Pancreas (tissue), 10 donors: ENCODE measurements around the gene GRB14. TPM values are rescaled to one million over a fixed set of nuclear protein-coding genes. Genes with fewer than 3 reads are reported as not detected.
"Not testable (repeated sequence)": the region's sequence is repeated elsewhere in the genome, so short reads cannot be mapped to it uniquely, and the experiment has no call there.

ENCODE experiments used
- ATAC-seq, 4 donors: fragments of 200-7000 bp; cut with Tn5 transposase; one replicate each; pipeline versions ENCODE4 v1.8.0 to v1.9.1; 2020; ENCODE audit warnings: mild to moderate bottlenecking in 4 of 4, moderate library complexity in 4 of 4
- DNase-seq, 6 donors: peaks; one replicate each; pipeline ENCODE4 v3.0.0-alpha.2; 2020
- FAIRE-seq: peaks from 2 replicates; lab custom pipeline; 2012; peaks lifted over from hg19 to GRCh38; lab: Jason Lieb, UNC
- H3K27ac ChIP-seq, 4 donors: fragments of 200-600 bp; sonication (generic); 1 replicate in 3 of 4; 2 replicates in 1 of 4; pipeline versions ENCODE4 v1.5.0 to v1.8.0; 2020
- H3K27me3 ChIP-seq, 4 donors: fragments of 200-600 bp; one replicate each; pipeline ENCODE4 v1.8.0; 2021
- H3K36me3 ChIP-seq, 3 donors: fragments of 200-600 bp; sonication (generic) in 1 of 3; one replicate each; pipeline versions ENCODE4 v1.5.0 to v1.8.0; 2020 to 2021
- H3K4me1 ChIP-seq, 3 donors: fragments of 200-600 bp; one replicate each; pipeline ENCODE4 v1.8.0; 2021
- H3K4me3 ChIP-seq, 4 donors: fragments of 200-600 bp; sonication (generic) in 2 of 4; one replicate each; pipeline versions ENCODE4 v1.5.0 to v1.8.0; 2020 to 2021
- H3K9me3 ChIP-seq, 4 donors: fragments of 200-600 bp; one replicate each; pipeline ENCODE4 v1.8.0; 2021
- CTCF ChIP-seq, 4 donors: fragments of 200-600 bp; sonication (generic) in 3 of 4; IDR thresholded peaks; one replicate each; pipeline versions ENCODE4 v1.5.0 to v1.8.0; 2021; ENCODE audit warnings: antibody characterized with exemption in 4 of 4
- WGBS, 2 donors: extraction: QIAGEN DNeasy Blood & Tissue Kit; methylation state at CpG; one replicate each; pipeline ENCODE4 v1.1.7; 2013; 5-methylcytosine and 5-hydroxymethylcytosine counted together
- intact Hi-C, 3 donors: fragments of 100-400 bp; cut with DNase I; formaldehyde crosslinking; loops; one replicate each; pipeline versions ENCODE4 v1.11.1 to v1.14.2; 2022
- polyA plus RNA-seq, 2 donors: library from polyadenylated mRNA; stranded (reverse); fragments of 200-250 nt; gene quantifications; one replicate each; pipeline ENCODE4 v1.2.3, GENCODE V29; 2013
- total RNA-seq, 6 donors: library from RNA; stranded (reverse); fragmentation: NEBNext Ultra II Directional in 4 of 6; extraction: Animal tissue kit (Norgen Biotek cat#: 25700) in 4 of 6; gene quantifications; one replicate each; pipeline versions ENCODE4 v1.2.1 to v1.2.4, GENCODE V29; 2021 to 2023
- donor health status: healthy with polysubstance abuse.
- donor health status: DM: no; HTN: no; CAD: no; lungs with moderate emphysema.
- donor health status: DM: no; HTN: no; CAD: no.
- donor health status: control.
- donor health status: control.
- donor health status: Bipolar disorder and iron deficiency.
- donor health status: DM: yes; HTN: yes; CAD: no.
- donor health status: DM: no; HTN: no; CAD: no.
- donor health status: DM: no; HTN: no; CAD: no.
- donor health status: DM: yes; HTN: yes; CAD: no.

The GRB14 gene
- total and polyA plus RNA-seq, 8 donors: 7.8 to 74.9 (median 15.1) TPM

GRCh38 chr2:164560181-164560792, 61.0 kb downstream of the GRB14 start:
- FAIRE-seq (peak; percentile 97), ATAC-seq (peak in 3 of 4 donors; percentile 59 to 72 (median 65)), DNase-seq (no peak)
- peaks cover 0 to 34% (median 26%) of the 10 kb centered on the region in 3 donors for H3K4me1 ChIP-seq
- peak overlapping the region in 1 of 4 donors; percentile 90 for H3K27ac ChIP-seq
- peak overlapping the region in 2 of 4 donors; percentile 4 to 7 for H3K4me3 ChIP-seq
- intact Hi-C loops: no loop called here
- TF ChIP-seq CTCF (IDR thresholded peaks at IDR 0.05): peak; percentile 27 to 68 (median 56)
- WGBS, 2 donors: 18 to 22% methylated on average over 4 of the region's 4 CpGs
- H3K9me3 ChIP-seq: no peaks in the 10 kb centered on the region
- H3K27me3 ChIP-seq: no peaks in the 10 kb centered on the region
- no peaks in the 10 kb centered on the region for H3K36me3 ChIP-seq

GRCh38 chr2:164558450-164558849, 62.8 kb downstream of the GRB14 start:
- H3K9me3 ChIP-seq: no peaks in the 10 kb centered on the region
- H3K4me1 ChIP-seq: peaks cover 6 to 42% (median 30%) of the 10 kb centered on the region in 3 donors
- no peaks in the 10 kb centered on the region for H3K27me3 ChIP-seq
- no peak overlapping the region for H3K27ac ChIP-seq
- DNase-seq: no peak
- no peak for TF ChIP-seq CTCF (IDR thresholded peaks at IDR 0.05)
- no peak for FAIRE-seq
- 70 to 76% methylated on average over 2 of the region's 2 CpGs for whole genome bisulfite sequencing, 2 donors
- intact Hi-C loops: no loop called here
- ATAC-seq: no peak
- no peak overlapping the region for H3K4me3 ChIP-seq
- no peaks in the 10 kb centered on the region for H3K36me3 ChIP-seq

GRCh38 chr2:164554487-164554886, 66.8 kb downstream of the GRB14 start:
- TF ChIP-seq CTCF (IDR thresholded peaks at IDR 0.05): no peak
- WGBS, 2 donors: 29 to 32% methylated on average over 2 of the region's 2 CpGs
- intact Hi-C loops: no loop called here
- ATAC-seq (peak in 3 of 4 donors; percentile 37 to 57 (median 49)), DNase-seq (no peak), FAIRE-seq (no peak)
- Histone ChIP-seq H3K9me3 (no peaks in the 10 kb centered on the region), H3K27ac (no peak overlapping the region), H3K27me3 (no peaks in the 10 kb centered on the region), H3K36me3 (no peaks in the 10 kb centered on the region), H3K4me1 (peaks cover 6 to 14% (median 11%) of the 10 kb centered on the region in 3 donors), H3K4me3 (no peak overlapping the region)

- FAIRE-seq (no peak), ATAC-seq (no peak), DNase-seq (no peak)
- H3K4me1 ChIP-seq: peaks cover 6 to 14% (median 11%) of the 10 kb centered on the region in 3 donors
- intact Hi-C loops: no loop called here
- H3K27me3 ChIP-seq: no peaks in the 10 kb centered on the region
- no peaks in the 10 kb centered on the region for H3K36me3 ChIP-seq
- H3K9me3 ChIP-seq: no peaks in the 10 kb centered on the region
- H3K27ac ChIP-seq: no peak overlapping the region
- 89 to 94% methylated on average over 4 of the region's 4 CpGs for WGBS, 2 donors
- no peak for TF ChIP-seq CTCF (IDR thresholded peaks at IDR 0.05)
- no peak overlapping the region for H3K4me3 ChIP-seq
Observed at GRCh38 chr2:164551519-164551918, 69.8 kb downstream of the GRB14 start.

- H3K9me3 ChIP-seq, FAIRE-seq, H3K27ac ChIP-seq, ATAC-seq, intact Hi-C loops, H3K27me3 ChIP-seq, H3K36me3 ChIP-seq, DNase-seq, H3K4me1 ChIP-seq, H3K4me3 ChIP-seq: not testable (repeated sequence)
- 97 to 99% methylated on average over 3 of the region's 3 CpGs for WGBS, 2 donors
Observed at GRCh38 chr2:164549705-164550104, 71.6 kb downstream of the GRB14 start.
